Measurements from ENCODE around the gene MARS2.
"Not testable (repeated sequence)": the region's sequence is repeated elsewhere in the genome, so short reads cannot be mapped to it uniquely, and the experiment has no call there.

MARS2 gene

DNA sequence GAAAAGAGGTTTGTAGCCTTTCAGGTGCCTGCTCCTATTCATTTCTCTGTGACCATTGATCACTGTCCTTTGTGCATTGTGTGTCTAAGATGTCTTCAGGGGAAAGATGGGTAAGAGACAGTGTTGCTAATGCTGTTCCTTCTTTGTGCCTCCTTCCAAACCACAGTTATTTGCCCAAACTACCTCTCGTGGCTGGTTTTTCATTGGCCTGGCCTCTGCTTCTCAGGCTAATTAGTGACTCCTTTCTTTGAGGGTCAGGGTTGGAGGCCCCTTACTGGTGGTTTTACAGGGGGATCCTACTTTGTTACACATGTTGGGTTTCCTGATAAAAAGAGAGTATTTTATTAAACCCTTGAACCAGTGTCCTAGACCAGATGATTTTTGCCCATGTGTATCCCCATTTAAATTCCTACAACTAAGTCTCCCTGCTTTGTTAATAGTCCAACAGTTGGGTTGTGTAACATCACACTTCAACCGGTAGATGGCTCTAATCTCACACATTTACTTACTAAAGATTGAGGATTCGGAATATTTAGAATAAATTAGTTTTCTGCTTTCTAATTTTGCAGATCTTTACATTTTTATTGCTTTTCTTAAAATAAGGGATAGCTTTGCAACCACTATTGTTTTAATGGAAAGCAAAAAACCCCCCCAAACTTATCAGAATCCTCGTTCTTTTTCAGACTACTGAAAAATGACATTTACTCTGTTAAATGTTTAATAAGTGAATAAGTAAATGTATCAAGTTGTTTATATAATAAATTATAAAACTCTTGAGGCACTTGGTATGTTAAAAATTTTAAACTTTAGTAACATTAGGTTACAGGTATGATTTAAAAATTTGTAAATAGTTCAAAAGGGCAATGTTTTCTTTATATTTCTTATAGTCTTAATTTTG is 2.4 kb downstream of the MARS2 start:
- peak; percentile 45 for DNase-seq

DNA sequence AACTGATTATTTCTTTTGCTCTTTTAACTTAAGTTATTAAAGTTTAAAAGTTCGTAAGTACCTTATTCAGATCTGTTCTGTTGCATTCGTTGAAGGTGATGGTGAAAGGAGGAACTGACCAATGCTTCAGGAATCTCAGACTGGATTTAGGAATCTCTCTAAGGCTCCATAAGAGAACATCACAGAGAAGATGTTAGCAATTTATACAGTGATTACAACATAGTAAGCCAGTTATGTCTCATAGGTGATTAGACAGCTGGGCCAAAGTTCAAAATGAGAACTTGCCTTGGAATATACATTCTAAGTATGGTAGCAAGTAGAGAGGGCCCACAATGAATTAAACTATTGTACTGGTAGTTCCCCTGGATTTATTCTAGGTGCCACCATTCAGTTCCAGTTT is 3.2 kb downstream of the MARS2 start:
- DNase-seq, result no peak

DNA sequence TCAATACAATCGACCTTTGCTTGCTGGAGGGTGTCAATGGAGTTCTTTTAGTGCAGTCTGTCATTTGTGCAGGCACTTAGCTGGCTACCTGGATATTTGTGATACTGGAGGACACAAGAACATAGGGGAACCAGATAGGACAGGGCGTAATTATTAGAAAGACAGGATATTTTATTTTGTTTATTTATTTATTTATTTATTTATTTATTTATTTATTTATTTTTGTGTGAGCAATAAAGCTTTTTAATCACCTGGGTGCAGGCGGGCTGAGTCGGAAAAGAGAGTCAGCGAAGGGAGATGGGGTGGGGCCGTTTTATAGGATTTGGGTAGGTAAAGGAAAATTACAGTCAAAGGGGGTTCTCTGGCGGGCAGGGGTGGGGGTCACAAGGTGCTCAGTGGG is 4.0 kb downstream of the MARS2 start:
- not testable (repeated sequence) for DNase-seq

DNA sequence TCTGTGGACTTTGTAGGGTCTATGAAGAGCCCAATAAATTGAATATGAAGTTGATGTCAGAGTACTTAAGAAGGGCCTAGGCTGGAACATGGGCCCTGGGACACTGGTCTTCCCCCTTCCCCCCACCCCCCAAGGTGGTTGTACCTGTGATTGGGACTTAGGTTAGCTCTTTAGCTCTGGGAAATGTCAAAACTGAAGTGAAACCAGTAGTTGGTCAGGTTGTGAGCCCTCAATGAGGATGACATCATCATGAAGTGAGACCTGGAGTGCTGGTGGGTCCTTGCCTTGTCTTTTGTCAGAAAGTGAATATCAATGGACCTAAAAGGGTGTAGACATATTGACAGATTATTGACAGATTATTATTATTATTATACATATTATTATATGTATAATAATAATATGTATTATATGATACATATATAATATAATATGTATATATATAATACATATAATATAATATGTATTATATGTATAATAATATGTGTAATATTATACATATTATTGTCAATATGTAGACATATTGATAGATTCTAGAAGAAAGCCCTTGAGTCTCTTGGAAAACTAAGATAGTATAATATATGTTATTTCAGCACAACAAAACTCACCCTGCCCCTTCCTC is 5.4 kb downstream of the MARS2 start:
- no peak for DNase-seq

DNA sequence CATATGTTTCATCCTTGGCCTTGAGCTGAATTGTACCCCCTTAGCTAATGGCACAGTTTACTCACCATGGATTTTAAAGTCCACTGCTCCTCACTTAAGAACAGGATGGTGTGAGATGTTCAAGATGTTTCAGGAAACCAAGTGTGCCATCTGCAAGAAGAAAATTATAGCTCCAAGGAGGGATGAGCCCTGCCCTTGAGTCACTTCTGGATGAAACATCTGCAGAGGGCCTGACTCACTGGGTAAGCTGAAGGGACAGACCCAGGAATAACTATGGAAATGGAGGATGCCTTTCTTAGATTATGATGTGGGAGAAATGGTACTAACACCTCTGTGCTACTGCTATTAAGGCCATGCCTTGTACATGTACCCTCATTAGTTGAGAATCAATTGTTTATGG is 6.4 kb downstream of the MARS2 start:
- DNase-seq, result no peak

DNA sequence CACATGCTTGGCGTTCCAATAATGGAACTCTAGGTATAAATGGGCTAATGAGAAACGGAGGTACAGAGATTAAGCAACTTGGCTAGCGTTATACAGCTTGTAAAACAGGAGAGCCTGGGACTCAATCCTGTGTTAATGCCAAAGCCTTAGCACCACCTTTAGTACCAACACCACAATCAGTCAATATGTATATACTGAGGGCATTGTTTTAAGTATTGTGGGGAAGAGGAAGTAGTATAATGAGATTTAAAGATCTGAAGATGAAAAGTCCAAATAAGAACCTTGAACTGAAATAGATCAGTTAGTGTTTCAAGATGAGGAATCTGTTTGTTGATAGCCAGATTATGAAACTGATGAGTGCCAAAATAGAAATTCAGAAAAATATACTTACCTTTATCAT is 8.1 kb downstream of the MARS2 start:
- no peak for DNase-seq

DNA sequence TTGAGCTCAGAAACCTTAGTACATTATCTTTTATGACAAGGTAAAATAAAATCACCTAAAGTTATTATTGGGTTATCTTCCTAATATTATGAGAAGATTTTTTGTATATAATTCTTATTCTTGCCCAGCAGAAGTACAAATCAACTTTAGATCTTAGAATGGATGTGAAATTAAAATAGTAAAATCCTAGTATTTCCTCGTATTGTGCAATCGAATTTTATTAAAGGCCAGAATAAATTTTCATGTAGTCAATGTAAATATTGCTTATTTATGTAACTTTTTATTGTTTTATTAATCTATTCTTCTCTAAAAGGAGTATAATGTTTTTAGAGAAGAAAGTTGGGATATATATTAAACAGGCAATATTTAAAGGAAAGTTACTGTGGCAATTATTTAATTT is 12.7 kb downstream of the MARS2 start:
- DNase-seq, result no peak

DNA sequence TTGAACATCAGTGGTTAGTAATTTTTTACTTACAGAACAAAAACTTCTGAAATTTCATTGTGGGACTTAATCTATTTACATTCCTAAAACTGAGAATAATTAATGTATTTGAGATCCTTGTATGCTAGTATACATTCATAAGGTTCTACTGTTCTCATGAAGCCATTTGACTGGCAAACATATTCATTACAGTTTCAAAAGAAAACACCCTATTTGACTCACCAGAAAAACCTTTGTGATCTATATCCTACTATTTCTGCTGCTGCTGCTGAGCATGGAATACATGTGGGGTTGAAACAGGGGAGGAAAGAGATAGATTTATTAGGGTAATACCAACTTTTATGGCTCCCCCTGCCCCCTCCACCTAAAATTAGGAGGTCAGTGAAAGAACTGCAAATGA is 21.8 kb downstream of the MARS2 start:
- DNase-seq, result no peak

DNA sequence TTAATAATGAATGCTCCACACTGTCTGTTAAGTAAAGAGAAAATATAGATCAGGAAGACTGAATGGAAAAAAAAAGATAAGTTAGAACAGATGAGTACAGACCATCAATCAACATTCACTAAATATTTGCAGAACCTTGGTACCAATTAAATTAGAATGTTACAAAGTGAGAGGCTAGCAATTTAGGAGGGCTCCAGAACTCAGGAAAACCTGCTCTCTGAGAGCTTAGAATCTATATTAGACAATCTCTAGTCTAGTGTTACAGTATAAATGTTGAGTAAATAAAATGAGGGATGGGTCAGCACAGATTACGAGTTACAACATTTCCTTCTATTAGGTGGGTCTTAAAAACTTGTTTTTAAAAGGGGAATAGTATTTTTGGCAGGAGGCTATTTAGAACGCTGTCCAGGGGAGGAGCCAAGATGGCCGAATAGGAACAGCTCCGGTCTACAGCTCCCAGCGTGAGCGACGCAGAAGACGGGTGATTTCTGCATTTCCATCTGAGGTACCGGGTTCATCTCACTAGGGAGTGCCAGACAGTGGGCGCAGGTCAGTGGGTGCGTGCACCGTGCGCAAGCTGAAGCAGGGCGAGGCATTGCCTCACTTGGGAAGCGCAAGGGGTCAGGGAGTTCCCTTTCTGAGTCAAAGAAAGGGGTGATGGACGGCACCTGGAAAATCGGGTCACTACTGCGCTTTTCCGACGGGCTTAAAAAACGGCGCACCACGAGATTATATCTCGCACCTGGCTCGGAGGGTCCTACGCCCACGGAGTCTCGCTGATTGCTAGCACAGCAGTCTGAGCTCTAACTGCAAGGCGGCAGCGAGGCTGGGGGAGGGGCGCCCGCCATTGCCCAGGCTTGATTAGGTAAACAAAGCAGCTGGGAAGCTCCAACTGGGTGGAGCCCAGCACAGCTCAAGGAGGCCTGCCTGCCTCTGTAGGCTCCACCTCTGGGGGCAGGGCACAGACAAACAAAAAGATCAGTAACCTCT is 23.7 kb downstream of the MARS2 start:
- DNase-seq, result not testable (repeated sequence)

DNA sequence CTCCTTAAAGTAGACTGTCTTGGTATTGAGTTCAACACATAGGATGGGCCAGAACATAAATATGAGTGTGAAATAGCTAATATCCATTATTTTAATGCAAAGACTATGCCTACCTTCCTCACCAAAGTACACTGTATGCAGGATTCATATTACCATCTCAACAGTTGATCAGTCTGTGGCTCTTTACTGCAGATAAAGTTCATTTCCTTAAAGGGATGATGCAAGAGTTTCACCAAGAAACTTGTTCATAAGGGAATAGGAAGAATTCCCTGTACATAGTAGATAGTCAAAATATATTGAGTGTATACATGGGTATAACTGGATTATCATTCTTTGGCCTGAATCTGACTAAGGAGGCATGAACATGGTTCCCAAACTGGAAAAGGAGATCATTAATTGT is 35.0 kb downstream of the MARS2 start:
- DNase-seq, result no peak
